RKO (cell line): Measurements from ENCODE around the gene EVPL.

Source experiments
- DNase-seq: peaks from one replicate; pipeline ENCODE4 v3.0.0-alpha.2; 2016; ENCODE audit warnings: low spot score

Gene EVPL

DNA sequence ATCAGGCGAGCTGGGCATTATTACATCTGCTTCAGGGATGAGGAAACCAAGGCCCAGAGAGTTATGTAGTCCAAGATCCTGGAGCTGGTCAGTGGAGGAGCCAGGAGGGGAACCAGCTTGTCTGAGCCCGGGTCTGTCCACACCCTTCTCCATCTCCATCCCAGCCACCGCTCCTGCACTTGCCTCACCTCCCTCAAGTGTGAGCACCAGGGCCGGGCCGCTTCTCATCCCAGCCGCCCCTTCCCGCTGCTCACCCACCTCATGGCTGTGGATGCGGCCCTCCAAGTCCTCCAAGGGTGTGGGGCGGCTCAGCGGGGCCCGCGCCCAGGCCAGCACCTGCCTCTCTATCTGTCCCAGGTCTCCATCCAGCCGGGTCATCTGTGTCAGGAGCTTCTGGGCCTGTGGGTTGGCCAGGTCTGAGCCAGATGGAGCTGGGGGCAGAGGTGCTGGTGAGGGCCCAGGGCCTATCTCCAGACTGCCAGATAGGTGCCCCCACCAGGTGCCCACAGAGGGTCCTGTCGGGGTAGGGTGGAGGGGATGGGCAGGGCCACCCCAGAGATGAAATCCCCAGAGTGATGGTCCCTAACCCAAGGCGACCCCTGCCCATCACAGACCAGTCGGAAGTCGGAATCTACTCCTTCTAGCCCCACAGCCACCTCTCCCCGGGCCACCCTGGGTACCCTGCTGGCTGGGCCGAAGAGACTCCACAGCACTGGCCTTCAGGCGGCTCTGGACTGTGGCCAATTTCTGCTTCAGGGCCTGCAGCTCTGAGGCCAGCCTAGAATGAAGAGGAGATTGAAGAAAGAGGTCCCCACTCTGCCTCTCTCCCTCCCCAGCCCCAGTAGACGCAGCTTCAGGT, 9.4 kb downstream of the EVPL start:
- DNase-seq: no peak

DNA sequence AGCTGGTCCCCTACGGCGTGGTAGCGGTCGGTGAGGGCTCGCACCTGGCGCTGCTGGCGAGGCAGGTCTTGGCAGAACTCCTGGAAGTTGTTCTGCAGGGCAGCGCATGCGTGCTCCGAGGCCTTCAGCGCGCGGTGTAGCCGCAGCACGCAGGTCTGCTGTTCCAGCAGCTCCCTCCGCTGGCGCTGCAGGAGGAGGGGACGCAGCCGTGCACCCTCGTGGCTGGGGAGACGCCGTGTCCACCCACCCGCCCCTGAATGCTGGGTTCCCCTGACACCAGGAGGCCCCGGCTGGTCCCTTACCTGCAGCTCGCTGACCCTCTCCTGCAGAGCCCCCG, 12.2 kb downstream of the EVPL start:
- DNase-seq: no peak

DNA sequence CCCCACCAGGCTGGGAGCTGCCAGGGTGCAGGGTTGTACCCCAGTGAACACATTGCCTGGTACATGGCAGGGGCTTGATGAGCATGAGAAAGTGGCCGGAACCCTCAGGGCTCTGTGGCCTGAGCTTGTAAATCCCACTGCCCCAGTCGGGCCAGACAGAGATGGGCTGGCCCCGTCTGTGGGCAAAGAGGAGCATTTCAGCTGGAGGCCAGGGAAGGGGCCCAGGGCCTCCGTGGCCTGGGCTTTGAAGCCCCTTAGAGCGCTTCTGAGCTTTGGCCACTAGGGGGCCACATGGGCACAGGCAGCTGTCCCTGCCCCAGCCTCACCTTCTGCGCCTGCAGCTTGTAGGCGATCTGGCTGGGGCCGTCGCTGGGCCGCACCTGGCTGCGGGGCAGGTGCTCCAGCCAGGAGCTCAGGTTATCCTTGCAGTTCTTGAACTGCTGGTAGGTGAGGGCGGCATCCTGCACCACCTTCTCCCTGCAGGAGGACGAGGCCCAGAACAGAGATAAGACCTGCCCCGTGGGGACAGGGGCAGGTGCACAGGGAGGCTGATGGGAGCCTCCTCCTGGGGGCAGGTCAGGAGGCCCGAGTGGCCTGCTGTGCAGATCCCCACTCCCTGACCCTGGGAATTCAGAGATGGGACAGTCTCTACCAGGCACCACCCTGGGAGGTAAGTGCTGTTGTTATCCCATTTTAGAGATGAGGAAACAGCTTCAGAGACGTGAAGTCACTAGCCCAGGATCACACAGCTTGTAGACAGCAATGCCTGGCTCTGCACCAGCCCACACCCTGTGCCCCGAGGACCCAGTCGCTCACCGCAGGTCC, 12.8 kb downstream of the EVPL start:
- peak; percentile 49 for DNase-seq

DNA sequence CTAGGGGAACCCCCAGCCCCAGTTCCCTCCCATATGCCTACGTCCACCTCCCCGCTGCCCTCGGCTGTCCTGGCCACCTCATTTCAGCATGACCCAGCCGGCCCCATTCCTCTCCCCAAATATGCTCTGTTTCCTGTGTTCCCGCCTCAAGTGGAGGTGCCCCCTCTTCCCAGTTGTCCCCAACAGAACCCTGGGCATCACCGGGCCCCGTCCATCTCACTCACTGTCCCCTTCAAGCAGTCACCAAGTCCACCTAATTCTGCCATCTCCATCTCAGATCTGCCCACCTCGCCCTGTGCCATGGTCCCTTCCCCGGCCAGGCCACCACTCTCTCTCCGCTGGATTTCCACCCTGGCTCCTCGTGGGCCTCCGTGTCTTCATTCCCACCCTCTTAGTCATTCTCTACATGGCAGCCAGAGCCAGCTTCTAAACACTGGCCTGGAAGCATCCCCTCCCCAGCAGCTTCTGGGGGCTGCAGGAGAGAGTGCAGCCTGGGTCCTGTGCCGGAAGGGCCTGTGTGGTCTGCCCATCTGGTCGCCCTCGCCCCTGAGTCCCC, 13.7 kb downstream of the EVPL start:
- DNase-seq: no peak

DNA sequence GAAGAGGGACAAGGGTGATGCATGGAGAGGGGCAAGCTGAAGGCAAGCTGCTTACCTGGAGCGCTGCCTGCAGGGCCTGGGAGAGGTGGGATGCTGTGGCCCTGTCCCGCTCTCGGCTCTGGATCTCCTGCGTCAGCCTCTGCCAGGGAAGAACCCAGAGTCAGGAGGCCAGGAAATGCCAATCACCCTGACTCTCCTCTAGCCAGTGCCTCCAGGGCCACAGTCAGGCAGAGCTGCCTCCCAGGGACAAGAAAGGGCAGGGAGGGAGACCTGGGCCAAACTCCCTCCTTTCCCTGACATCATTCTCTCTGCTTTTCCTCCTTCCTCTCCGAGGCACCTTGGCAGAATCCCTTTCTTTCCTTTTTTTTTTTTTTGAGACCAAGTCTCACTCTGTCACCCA, 15.2 kb downstream of the EVPL start:
- DNase-seq: no peak

DNA sequence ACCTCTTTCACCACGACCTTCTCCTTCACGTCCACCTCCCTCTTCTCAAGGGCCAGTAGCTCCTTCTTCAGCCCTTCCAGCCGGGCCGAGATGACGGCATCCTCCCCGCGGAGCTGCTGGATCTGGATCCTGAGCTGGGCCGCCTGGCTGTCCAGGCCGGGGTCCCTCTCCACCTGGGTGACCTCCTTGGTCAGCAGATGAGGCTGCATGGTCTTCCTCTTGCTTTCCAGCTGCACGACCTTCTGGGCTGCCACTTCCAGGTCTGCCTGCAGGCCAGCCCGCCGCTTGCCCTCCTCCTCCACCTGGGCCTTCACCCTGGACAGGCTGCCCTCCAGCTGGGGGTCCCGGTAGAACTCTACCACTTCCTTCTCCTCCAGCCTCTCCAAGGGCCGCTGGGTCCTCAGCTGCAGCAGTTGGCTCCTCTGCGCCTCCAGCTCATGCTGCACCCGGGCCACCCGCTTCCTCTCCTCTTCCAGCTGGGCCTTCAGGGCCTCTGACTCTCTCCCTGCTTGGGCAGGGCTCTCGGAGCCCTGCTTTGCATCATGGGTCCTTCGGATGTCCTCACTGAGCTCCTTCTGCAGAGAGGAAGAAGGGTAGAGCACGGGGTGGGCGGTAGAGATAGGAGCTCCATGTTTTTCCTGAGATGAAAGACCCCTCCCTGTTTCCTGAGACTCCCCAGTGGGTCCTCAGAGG, 17.0 kb downstream of the EVPL start:
- no peak for DNase-seq

DNA sequence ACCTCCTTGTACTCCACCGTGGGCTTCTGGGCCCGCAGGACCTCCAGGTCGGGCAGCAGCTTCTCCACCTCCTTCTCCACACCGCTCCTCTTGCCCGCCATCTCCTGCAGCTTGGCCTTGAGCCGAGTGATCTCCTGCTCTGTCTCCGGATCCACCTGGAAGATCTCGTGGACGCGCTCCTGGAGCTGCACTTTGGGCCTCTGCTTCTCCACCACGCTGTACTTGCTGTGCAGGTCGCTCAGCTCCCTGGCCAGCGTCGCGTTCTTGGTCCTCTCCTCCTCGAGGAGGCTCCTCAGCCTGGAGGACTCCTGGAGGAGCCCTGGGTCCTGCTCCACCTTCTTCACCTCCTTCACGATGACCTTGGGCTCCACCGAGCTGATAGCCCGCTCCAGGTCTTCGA, 17.7 kb downstream of the EVPL start:
- no peak for DNase-seq

DNA sequence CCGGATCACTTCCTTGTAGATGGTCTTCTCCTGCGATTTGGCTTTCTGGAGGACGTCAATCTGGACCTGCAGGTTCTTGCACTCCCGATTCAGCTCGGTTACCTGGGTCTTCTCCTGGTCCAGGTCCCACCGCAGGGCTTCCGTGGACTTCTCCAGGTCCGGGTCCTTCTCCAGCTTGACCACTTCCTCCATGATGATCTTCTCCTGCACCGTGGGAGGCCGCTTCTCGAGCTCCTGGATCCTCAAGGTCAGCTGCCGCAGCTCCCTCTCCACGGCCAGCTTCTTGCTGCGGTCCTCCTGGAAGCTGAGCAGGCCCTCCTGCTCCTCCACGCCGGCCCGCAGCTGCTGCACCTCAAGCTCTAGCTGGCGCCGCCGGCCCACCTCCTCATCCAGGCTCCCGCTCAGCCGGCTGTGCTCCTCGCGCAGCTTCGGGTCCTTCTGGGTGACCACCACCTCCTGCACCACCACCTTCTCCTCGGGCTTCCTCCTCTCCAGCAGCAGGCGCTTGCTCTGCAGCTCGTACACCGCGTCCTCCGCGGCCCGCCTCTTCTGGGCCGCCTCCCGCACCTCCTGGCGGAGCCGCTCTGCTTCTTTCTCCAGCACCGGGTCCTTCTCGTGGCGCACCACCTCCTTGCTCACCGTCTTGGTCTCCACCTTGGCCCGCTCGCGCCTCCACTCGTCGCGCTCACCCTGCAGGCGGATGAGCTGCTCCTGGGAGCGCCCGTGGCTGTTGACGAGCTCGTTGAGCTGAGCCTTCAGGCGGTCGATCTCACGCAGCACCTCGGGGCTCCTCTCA, 18.3 kb downstream of the EVPL start:
- DNase-seq: no peak

DNA sequence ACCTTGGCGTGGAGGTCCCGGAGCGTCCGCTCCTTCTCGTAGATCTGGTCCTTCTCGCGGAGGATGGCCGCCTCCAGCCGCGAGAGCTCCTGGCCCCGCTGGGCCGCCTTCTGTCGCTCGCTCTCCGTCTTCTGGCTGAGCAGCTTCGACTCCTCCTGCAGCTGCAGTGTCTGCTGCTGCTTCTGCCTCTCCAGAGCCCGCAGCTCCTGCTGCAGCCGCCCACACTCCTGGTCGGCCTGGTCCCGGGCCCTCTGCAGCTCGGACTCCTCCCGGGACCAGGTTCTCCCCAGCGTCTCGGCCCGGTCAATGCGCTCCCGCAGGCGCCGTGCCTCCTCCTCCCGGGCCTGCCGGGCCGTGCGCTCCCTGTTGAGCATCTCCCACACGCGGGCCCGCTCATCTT, 18.9 kb downstream of the EVPL start:
- no peak for DNase-seq

DNA sequence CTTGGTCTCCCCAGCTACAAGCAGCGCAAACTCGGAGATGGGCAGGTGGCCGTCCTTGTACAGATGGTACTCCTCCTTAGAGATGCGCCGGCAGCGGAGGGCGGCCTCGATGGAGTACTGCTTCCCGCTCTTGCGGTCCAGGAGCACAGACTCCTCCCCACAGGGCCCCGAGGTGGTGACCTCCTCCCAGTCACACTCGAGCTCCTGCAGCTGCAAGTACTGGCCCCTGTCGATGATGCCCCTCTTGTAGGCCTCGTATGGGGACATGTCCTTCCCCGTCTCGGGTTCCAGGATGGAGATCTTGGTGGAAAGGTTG, 19.3 kb downstream of the EVPL start:
- no peak for DNase-seq

DNA sequence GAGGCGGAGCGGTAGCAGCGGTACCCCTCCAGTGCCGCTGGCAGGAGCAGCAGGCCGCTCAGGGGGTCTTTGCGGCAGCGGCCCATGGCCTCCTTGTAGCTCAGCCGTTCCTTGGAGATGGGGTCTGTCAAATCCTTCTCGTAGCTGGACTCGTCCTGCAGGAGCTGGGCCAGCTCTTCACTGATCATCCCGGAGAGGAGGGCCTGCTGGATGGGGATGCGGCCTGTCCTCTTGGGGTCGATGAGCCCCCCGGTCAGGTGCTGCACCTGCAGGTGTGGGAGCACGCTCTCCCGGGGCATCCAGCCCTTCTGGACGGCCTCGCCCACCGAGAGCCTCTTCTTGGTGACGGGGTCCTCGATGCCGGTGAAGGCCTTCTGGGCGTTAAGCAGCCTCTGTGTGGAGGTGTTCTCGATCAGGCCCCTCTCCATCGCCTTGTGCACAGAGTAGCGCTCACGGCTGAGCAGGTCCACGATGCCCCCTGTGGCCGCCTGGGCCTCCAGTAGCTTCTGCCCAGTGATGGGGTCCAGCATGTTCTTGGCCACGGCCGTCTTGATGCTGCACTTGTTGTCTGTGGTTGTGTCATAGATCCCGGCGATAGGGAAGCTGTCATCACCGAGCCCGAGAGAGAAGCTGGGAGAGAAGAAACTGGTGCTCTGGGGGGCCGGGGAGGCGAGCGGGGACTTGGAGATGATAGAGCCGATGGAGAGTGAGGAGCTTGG, 19.8 kb downstream of the EVPL start:
- no peak for DNase-seq

DNA sequence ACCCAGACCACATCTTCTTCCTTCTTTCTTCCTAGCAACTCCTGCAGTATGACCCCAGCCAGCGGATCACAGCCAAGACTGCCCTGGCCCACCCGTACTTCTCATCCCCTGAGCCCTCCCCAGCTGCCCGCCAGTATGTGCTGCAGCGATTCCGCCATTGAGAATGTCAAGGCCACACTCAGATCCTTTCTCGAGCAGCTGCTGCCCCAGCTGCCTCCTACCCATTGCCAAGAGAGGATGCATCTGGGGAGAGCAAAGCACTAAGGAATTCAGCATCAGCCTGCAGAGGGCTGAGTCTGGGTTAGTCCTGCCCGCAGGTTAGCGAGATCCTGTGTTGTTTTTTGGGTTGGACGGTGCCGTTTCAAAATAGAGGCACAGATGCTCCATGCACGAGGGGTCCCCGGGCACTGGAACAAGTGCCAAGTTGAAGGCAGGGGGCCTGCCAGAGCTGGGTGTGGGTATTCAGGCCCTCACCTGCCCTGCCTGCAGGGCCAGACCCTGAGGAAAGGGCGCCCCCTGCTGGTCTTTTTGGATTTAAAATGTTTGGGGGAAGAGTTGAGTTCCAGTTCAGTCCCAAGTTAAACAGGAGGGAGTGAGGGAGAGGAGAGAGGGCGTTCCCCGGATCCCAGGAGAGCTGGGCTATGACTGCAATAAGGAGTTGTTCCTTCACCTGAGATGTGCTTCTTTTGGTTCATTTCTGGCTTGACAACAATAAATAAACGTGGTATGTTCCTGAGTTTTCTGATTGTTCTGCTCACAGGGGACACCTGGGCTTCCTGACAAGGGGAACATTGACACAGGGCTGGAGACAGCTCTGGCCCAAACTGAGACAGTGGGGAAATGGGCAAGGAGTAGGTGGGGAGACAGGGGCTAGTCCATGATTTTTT, 21.6 kb downstream of the EVPL start:
- peak; percentile 34 for DNase-seq

DNA sequence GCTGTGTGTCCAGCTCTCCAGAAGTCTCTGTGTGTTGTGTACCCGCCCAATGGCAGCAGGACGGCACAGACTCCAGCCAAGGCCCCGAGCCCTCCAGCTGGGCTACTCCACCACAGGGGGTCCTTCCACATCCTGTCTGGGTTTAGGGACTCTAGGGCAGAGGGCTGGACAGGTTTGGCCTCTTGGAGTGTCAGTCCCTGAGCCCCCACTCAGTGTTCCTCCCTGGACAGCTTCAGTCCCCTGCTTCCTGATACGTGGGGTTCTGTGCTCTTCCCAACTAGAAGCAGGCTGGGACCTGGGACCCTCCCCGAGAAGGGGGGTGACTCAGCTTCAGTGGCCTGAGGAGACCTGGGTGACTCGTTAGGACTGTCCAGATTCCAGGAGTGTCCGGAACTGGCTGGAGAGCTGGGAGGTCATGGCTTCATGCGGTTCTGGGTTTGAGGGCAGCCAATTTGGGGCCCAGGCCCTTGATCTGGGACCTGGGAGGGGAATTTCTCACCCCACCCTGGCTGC, 22.3 kb downstream of the EVPL start:
- DNase-seq: peak; percentile 35

DNA sequence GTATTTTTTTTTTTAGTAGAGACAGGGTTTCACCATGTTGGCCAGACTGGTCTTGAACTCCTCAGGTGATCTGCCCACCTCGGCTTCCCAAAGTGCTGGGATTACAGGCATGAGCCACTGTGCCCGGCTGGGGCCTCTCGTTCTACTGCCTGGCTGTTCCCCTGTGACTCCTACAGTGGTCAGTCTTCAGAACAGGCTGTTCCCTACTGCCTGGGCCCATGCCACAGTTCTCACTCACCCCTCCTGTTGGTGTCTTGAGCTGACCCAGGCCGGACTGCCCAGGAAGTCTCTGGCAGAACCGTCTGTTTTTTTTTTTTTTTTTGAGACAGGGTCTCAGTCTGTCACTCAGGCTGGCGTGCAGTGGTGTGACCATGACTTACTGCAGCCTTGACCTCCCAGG, 23.2 kb downstream of the EVPL start:
- DNase-seq: no peak

DNA sequence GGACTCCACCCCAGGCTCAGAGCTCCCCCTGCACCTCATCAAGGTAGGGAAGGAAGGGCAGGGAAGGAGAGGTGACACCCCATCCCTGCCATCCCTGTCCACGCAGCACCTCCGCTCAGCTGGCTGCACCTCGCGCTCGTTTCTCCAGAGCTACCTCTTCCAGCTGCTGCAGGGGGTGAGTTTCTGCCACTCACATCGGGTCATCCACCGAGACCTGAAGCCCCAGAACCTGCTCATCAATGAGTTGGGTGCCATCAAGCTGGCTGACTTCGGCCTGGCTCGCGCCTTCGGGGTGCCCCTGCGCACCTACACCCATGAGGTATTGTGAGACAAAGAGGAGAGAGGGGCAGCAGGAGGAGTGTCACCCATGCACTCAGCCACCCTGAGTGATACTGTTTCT, 25.0 kb downstream of the EVPL start:
- no peak for DNase-seq

DNA sequence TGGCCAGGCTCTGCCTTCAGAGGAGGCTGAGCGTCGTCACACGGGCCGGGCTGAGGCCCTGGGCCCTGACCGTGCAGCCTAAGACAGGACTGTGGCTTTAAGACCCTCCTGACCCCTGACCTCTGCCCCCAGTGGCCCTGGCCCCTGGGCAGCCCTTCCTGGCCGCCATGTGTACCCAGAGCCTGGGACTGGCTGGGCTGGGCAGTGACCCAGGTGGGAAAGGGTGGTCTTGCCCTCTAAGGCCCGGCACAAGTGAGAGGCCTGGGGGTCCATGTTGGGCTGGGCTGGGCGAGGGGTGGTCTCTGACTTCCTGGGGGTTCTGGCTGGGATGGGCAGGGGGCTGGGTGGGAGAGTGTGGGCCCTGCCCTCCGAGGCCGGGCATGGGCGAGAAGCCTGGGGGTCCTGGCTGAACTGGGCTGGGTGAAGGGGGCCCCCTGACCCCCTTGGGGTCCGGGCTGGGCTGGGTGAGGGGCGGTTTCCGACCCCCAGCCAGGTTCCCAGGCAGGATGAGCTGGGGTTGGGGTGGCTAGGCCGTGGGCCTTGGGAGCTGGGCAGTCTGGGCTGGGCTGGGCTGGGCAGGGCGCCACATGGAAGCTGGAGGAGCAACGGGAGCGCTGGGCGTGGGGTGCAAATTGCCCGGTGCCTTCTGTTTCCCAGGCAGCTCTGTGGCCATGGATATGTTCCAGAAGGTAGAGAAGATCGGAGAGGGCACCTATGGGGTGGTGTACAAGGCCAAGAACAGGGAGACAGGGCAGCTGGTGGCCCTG, 26.2 kb downstream of the EVPL start, which contains the start of gene CDK3:
TSS of gene CDK3 (plus strand) at position 101 of the 767 bp plus-strand sequence. CDS start at position 672, 571 bp downstream.
- DNase-seq: no peak

DNA sequence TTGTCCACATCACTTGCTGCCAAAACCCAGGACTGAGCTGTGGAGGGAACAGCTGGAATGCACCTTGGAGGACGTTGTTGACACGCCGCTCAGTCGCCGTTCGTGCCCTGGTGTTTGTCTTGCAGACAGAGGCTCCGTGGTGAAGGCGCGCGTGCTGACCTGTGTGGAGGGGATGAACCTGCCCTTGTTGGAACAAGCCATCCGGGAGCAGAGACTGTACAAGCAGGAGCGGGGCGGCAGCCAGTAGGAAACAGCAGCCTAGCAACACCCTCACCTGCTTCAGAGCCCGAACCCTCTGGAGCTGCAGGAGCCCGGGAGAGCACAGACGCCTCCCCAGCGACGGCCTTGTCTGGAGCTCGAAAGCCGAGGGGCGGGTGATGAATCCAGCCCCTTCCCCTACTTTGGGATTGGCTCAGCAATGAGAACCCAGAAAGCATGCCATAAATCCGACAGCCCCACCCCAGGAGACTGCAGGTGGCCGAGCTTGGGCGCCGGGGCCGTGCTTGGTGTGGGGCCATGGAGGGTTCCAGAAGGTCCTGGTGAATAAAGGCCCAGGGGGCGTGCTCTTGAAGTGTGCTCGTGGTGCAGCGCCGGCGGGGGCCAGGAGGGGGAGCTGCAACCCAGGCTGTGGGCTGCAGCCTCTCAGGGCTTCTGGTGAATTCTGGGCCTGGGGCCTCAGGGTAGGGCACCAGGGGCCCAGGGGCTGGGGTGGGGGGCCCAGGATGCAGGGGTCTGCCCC, 26.9 kb downstream of the EVPL start:
- no peak for DNase-seq

DNA sequence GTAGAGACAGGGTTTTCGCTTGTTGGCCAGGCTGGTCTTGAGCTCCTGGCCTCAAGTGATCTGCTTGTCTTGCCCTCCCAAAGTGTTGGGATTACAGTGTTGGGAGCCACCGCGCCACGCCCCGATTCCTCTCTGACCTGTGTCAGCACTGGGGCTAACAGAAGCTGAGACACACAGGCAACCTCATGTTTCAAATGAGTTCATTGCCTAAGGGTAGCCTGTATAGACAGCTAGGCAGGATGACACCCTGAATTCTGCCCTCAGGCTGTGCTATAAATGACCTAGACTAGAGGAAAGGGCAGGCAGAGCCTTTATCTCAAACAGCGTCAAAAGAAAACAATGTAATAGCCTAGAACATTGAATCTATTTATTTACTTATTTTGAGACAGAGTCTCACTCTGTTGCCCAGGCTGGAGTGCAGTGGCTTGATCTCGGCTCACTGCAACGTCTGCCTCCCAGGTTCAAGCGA, 28.7 kb downstream of the EVPL start:
- no peak for DNase-seq
